A549 (cell line): ENCODE results near the gene KCNQ5. TPM values are rescaled to one million over a fixed set of nuclear protein-coding genes. Genes with fewer than 3 reads are reported as not detected.

Source experiments
- ATAC-seq, 2 experiments: fragments of 200-7000 bp in 1 of 2; fragments of >200 bp in 1 of 2; cut with Nextera tagmentation in 1 of 2; cut with Tn5 transposase in 1 of 2; 3 replicates each; pipeline versions ENCODE4 v1.8.0 to v1.9.1; 2018 to 2020; ENCODE audit warnings: mild to moderate bottlenecking in 1 of 2, moderate library complexity in 1 of 2
- CTCF ChIA-PET: fragments of 300-600 bp; sonication (Branson Sonifier 250); formaldehyde crosslinking; extraction: SDS; loops from one replicate; lab custom pipeline; 2021; ENCODE audit warnings: antibody characterized with exemption, inconsistent platforms; lab: Yijun Ruan, JAX
- POLR2A ChIA-PET: fragments of 350-600 bp; formaldehyde crosslinking; extraction: SDS; loops from one replicate; lab custom pipeline; 2021; ENCODE audit warnings: antibody characterized with exemption, inconsistent platforms; lab: Yijun Ruan, JAX
- DNase-seq, 2 experiments: peaks; one replicate each; pipeline versions ENCODE4 v3.0.0 to v3.0.0-alpha.2; 2011 to 2016; ENCODE audit warnings: low read depth in 1 of 2, low spot score in 1 of 2
- FAIRE-seq: peaks from 2 replicates; lab custom pipeline; 2011; peaks lifted over from hg19 to GRCh38; lab: Jason Lieb, UNC
- H3K27ac ChIP-seq, 2 experiments: fragments of >200 bp; sonication (Bioruptor Twin); formaldehyde crosslinking; 3 replicates each; pipeline ENCODE4 v1.5.1; 2016 to 2017
- H3K4me1 ChIP-seq: fragments of >200 bp; sonication (Bioruptor Twin); formaldehyde crosslinking; 3 replicates; pipeline ENCODE4 v1.6.1; 2016
- H3K4me2 ChIP-seq: fragments of >200 bp; sonication (Bioruptor Twin); formaldehyde crosslinking; 3 replicates; pipeline ENCODE4 v1.6.1; 2016
- H3K4me3 ChIP-seq: fragments of >200 bp; sonication (Bioruptor Twin); formaldehyde crosslinking; 3 replicates; pipeline ENCODE4 v1.5.1; 2016
- H3K9me3 ChIP-seq: fragments of >200 bp; sonication (Bioruptor Twin); formaldehyde crosslinking; 3 replicates; pipeline ENCODE4 v1.6.1; 2016
- BHLHE40 ChIP-seq: IDR thresholded peaks from 2 replicates; pipeline ENCODE4 v1.6.1; 2012; ENCODE audit warnings: low read depth, low read length, inconsistent platforms
- CHD2 ChIP-seq: fragments of 150-350 bp; IDR thresholded peaks from 2 replicates; pipeline ENCODE4 v1.6.1; 2014; ENCODE audit warnings: low read length; ENCODE audit not compliant: partially characterized antibody
- EHF ChIP-seq: fragments of 250-450 bp; sonication (Bioruptor Pico); IDR thresholded peaks from 2 replicates; pipeline ENCODE4 v1.5.0; 2020; ENCODE audit warnings: mild to moderate bottlenecking
- EHMT2 ChIP-seq: fragments of 200-600 bp; sonication (generic); IDR thresholded peaks from 2 replicates; pipeline ENCODE4 v1.6.1; 2016; ENCODE audit warnings: antibody characterized with exemption, low read depth, mild to moderate bottlenecking, moderate library complexity
- EP300 ChIP-seq, 2 experiments: fragments of >200 bp; sonication (Bioruptor Twin); formaldehyde crosslinking; IDR thresholded peaks; 2 replicates in 1 of 2; 3 replicates in 1 of 2; pipeline ENCODE4 v1.6.1; 2016 to 2017
- FOSL2 ChIP-seq, 2 experiments: fragments of 450-650 bp in 1 of 2; fragments of >200 bp in 1 of 2; sonication (Bioruptor Twin) in 1 of 2; formaldehyde crosslinking; IDR thresholded peaks; 2 replicates each; pipeline versions ENCODE4 v1.5.0 to v1.6.1; 2016 to 2020; ENCODE audit warnings: mild to moderate bottlenecking in 1 of 2, moderate library complexity in 1 of 2
- GATA3 ChIP-seq: IDR thresholded peaks from 2 replicates; pipeline ENCODE4 v1.6.1; 2012; ENCODE audit warnings: borderline replicate concordance
- HEYL ChIP-seq: fragments of 250-450 bp; sonication (Bioruptor Pico); IDR thresholded peaks from 2 replicates; pipeline ENCODE4 v1.8.0; 2021; ENCODE audit warnings: mild to moderate bottlenecking, moderate library complexity
- HOXB13 ChIP-seq: fragments of 250-450 bp; sonication (Bioruptor Pico); IDR thresholded peaks from 2 replicates; pipeline ENCODE4 v1.5.0; 2020; ENCODE audit warnings: low read depth, mild to moderate bottlenecking, moderate library complexity
- KDM1A ChIP-seq: fragments of 200-600 bp; sonication (generic); IDR thresholded peaks from 2 replicates; pipeline ENCODE4 v1.6.1; 2016; ENCODE audit warnings: low read depth, mild to moderate bottlenecking
- NFE2L2 ChIP-seq: fragments of 150-350 bp; conservative IDR thresholded peaks from 2 replicates; pipeline ENCODE4 v1.6.1; 2014; ENCODE audit warnings: low read length
- PHF8 ChIP-seq: fragments of 200-600 bp; sonication (generic); IDR thresholded peaks from 2 replicates; pipeline ENCODE4 v1.6.1; 2016; ENCODE audit warnings: low read depth, mild to moderate bottlenecking, antibody characterized with exemption, moderate library complexity, borderline replicate concordance
- POLR2AphosphoS2 ChIP-seq: conservative IDR thresholded peaks from 2 replicates; pipeline ENCODE4 v1.6.1; 2012; ENCODE audit warnings: low read length, improper control_type of control experiment, inconsistent platforms
- RARB ChIP-seq: fragments of 250-450 bp; sonication (Bioruptor Pico); IDR thresholded peaks from 2 replicates; pipeline ENCODE4 v1.8.0; 2021; ENCODE audit warnings: mild to moderate bottlenecking, moderate library complexity
- RCOR1 ChIP-seq: fragments of 150-350 bp; IDR thresholded peaks from 2 replicates; pipeline ENCODE4 v1.6.1; 2014; ENCODE audit warnings: antibody characterized with exemption, low read length, low read depth
- SREBF2 ChIP-seq: fragments of 450-650 bp; IDR thresholded peaks from 2 replicates; pipeline ENCODE4 v1.6.1; 2014; ENCODE audit warnings: mild to moderate bottlenecking, moderate library complexity
- TFCP2L1 ChIP-seq: fragments of 250-450 bp; sonication (Bioruptor Pico); IDR thresholded peaks from 2 replicates; pipeline ENCODE4 v1.5.0; 2021; ENCODE audit warnings: mild to moderate bottlenecking
- ZFP36 ChIP-seq: fragments of 450-650 bp; IDR thresholded peaks from 2 replicates; pipeline ENCODE4 v1.6.1; 2014; ENCODE audit warnings: borderline replicate concordance; ENCODE audit not compliant: partially characterized antibody
- ZSCAN20 ChIP-seq: fragments of 250-450 bp; sonication (Bioruptor Pico); IDR thresholded peaks from 2 replicates; pipeline ENCODE4 v1.8.0; 2022; ENCODE audit warnings: mild to moderate bottlenecking, moderate library complexity
- whole genome bisulfite sequencing: methylation state at CpG from one replicate; pipeline ENCODE4 v1.1.6; 2017; ENCODE audit errors: missing lambda C conversion rate; 5-methylcytosine and 5-hydroxymethylcytosine counted together
- polyA plus RNA-seq, 4 experiments: library from polyadenylated mRNA; depleted of rRNA in 3 of 4; stranded (reverse); fragments of >200 nt; fragmentation: RNase III in 1 of 4; extraction: RNeasy Plus Mini Kit Qiagen cat#74134 plus additional on column Dnase treatment in 1 of 4; gene quantifications; 2 replicates in 3 of 4; 3 replicates in 1 of 4; pipeline ENCODE4 v1.2.3, GENCODE V29; 2011 to 2017
- TF ChIP-seq, protein P1 (sequence below): fragments of 150-350 bp; IDR thresholded peaks from 2 replicates; pipeline ENCODE4 v1.6.1; 2014; ENCODE audit warnings: low read depth, mild to moderate bottlenecking, low read length
- TF ChIP-seq, protein P2 (sequence below): fragments of 450-650 bp; IDR thresholded peaks from 2 replicates; pipeline ENCODE4 v1.6.1; 2014; ENCODE audit warnings: antibody characterized with exemption
- TF ChIP-seq, protein P3 (sequence below): fragments of >200 bp; sonication (Bioruptor Twin); formaldehyde crosslinking; IDR thresholded peaks from 2 replicates; pipeline ENCODE4 v1.6.1; 2016

KCNQ5 gene
- polyA plus RNA-seq, 2 of the 4 experiments (the other 2 are of a cell fraction), result 1.2 to 1.3 TPM

DNA sequence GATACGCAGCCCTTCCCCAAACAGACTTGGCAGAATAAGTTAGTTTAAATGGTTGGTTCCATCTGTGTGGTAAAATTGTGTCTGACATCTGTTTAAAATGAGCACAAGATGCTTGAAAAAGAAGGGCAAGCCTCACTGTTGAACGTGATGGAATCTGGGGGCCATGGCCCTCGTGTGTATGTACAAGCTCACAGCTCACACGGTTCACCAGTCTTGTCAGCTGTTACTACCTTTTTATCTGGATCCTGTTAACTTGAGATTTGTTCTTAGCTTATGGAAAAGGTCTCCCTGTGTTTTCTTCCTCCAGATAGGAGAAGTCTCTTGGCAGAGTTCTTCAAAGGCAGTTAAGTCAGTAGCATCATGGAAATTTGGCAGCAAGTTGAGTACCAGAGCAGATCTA, 332.9 kb downstream of the KCNQ5 start:
- Histone ChIP-seq H3K4me1 (peaks cover 34% of the 10 kb centered on the region), H3K4me2 (no peak overlapping the region), H3K4me3 (no peak overlapping the region), H3K27ac (0 out of 6 replicates have a peak overlapping the region, but pooled peaks of 1 of the 2 experiments have one; percentile 1), H3K9me3 (no peaks in the 10 kb centered on the region)
- CTCF ChIA-PET, result no interaction called here
- FAIRE-seq (no peak), DNase-seq (no peak), ATAC-seq (no peak)
- POLR2A ChIA-PET, result no interaction called here
- no peak for TF ChIP-seq NFE2L2
- TF ChIP-seq CHD2, result no peak
- no peak for TF ChIP-seq PHF8
- no peak for TF ChIP-seq EHF
- no peak for TF ChIP-seq FOSL2 (IDR thresholded peaks at IDR 0.05)
- no peak for TF ChIP-seq FOSL2 (CRISPR knock-in tag; IDR thresholded peaks at IDR 0.05)
- no peak for TF ChIP-seq BHLHE40
- no peak for TF ChIP-seq TFCP2L1
- TF ChIP-seq HEYL, result no peak
- no peak for TF ChIP-seq EHMT2
- TF ChIP-seq POLR2AphosphoS2, result no peak
- TF ChIP-seq GATA3, result no peak
- WGBS, result 75% methylated on average over 4 of the region's 4 CpGs

DNA sequence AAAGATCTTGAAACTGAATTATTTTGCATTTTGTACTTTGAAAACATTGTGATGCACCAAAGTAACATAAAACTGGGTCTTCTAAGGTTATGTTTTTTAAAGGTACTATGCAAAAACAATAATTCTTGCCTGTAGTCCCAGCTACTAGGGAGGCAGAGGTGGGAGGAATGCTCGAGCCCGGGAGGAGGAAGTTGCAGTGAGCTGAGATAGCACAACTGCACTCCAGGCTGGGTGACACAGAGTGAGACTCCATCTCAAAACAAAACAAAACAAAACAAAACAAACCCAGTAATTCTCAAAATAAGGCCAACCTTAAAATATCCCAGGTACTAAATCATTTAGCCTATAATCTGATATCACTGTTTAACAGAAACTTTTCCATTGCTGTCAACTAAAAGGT, 333.8 kb downstream of the KCNQ5 start:
- ChIA-PET POLR2A (no interaction called here), CTCF (no interaction called here)
- H3K4me2 ChIP-seq, result 0 out of 3 replicates have a peak overlapping the region, but pooled peaks have one; percentile 7
- no peak overlapping the region for H3K27ac ChIP-seq
- no peak for DNase-seq
- H3K4me1 ChIP-seq, result peaks cover 26% of the 10 kb centered on the region
- no peak overlapping the region for H3K4me3 ChIP-seq
- H3K9me3 ChIP-seq, result no peaks in the 10 kb centered on the region
- no peak for FAIRE-seq
- WGBS, result 67% methylated on average over 2 of the region's 2 CpGs
- TF ChIP-seq ZFP36 (no peak), SREBF2 (no peak), ZSCAN20 (no peak), HOXB13 (CRISPR knock-in tag) (no peak), KDM1A (no peak), RCOR1 (no peak), EHMT2 (no peak), PHF8 (no peak), RARB (CRISPR knock-in tag) (no peak)
- TF ChIP-seq, protein P1, sequence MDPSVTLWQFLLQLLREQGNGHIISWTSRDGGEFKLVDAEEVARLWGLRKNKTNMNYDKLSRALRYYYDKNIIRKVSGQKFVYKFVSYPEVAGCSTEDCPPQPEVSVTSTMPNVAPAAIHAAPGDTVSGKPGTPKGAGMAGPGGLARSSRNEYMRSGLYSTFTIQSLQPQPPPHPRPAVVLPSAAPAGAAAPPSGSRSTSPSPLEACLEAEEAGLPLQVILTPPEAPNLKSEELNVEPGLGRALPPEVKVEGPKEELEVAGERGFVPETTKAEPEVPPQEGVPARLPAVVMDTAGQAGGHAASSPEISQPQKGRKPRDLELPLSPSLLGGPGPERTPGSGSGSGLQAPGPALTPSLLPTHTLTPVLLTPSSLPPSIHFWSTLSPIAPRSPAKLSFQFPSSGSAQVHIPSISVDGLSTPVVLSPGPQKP, result no peak
- TF ChIP-seq, protein P2, sequence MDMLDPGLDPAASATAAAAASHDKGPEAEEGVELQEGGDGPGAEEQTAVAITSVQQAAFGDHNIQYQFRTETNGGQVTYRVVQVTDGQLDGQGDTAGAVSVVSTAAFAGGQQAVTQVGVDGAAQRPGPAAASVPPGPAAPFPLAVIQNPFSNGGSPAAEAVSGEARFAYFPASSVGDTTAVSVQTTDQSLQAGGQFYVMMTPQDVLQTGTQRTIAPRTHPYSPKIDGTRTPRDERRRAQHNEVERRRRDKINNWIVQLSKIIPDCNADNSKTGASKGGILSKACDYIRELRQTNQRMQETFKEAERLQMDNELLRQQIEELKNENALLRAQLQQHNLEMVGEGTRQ, result no peak
- TF ChIP-seq, protein P3, sequence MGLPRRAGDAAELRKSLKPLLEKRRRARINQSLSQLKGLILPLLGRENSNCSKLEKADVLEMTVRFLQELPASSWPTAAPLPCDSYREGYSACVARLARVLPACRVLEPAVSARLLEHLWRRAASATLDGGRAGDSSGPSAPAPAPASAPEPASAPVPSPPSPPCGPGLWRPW, result no peak
- ATAC-seq, result no peak

DNA sequence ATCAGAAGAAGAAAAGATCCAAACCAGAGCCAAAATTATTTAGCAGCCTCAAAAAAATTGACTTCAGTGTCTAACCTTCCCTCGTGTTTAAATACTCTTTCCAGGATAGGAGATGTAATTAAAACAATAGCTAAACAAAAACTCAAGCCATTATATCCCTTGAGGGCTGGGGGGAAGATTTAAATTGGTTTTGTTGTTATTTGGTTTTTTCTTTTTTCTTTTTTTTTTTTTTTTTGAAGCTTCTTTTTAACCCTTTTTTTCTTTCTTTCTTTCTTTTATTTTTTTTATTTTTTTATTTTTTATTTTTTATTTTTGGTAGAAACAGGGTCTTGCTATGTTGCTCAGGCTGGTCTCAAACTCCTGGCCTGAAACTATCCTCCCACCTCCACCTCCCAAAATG, 334.4 kb downstream of the KCNQ5 start:
- CTCF ChIA-PET, result no interaction called here
- no peaks in the 10 kb centered on the region for H3K9me3 ChIP-seq
- no peak overlapping the region for H3K4me3 ChIP-seq
- DNase-seq, result no peak
- no peak for ATAC-seq
- H3K4me1 ChIP-seq, result peaks cover 21% of the 10 kb centered on the region
- FAIRE-seq, result no peak
- no peak overlapping the region for H3K4me2 ChIP-seq
- no peak overlapping the region for H3K27ac ChIP-seq
- 24% methylated on average over 1 of the region's 1 CpG for WGBS
- POLR2A ChIA-PET, result no interaction called here
- TF ChIP-seq EHMT2, result no peak
- no peak for TF ChIP-seq HOXB13 (CRISPR knock-in tag)
- TF ChIP-seq EP300 (IDR thresholded peaks at IDR 0.05), result no peak
